A673 (cell line): ENCODE data around the gene DUX4.
"Not testable (repeated sequence)": the region's sequence is repeated elsewhere in the genome, so short reads cannot be mapped to it uniquely, and the experiment has no call there.

Experiments used
- EZH2 ChIP-seq: fragments of 200-600 bp; sonication (generic); IDR thresholded peaks from 2 replicates; pipeline ENCODE4 v1.6.1; 2017; ENCODE audit warnings: borderline replicate concordance, low read depth, mild to moderate bottlenecking, mixed read lengths, antibody characterized with exemption, low read length; ENCODE audit not compliant: poor library complexity, severe bottlenecking
- TF ChIP-seq, protein P1 (sequence below): fragments of 300-800, 200-600 bp; sonication (generic); conservative IDR thresholded peaks from 2 replicates; pipeline ENCODE4 v1.5.1; 2017; ENCODE audit warnings: low read depth, mild to moderate bottlenecking, antibody characterized with exemption, low read length, moderate library complexity, mixed read lengths

DNA sequence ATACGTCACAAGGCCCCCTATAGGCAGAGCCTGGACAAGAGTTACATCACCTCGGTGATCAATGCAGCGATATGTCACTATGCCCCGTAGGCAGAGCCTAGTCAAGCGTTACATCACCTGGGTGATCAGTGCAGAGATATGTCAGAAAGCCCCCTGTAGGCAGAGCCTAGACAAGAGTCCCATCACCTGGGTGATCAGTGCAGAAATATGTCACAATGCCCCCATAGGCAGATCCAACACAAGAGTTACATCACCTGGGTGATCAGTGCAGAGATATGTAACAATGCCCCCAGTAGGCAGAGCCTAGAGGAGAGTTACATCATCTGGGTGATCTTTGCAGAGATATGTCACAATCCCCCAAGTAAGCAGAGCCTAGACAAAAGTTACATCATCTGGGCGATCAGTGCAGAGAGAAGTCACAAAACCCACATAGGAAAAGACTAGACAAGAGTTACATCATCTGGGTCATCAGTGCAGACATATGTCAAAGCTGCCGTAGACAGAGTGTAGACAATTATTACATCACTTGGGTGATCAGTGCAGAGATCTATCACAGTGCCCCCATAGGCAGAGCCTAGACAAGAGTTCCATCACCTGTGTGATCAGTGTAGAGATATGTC is 8.0 kb downstream of the DUX4 start:
- TF ChIP-seq, protein P1, sequence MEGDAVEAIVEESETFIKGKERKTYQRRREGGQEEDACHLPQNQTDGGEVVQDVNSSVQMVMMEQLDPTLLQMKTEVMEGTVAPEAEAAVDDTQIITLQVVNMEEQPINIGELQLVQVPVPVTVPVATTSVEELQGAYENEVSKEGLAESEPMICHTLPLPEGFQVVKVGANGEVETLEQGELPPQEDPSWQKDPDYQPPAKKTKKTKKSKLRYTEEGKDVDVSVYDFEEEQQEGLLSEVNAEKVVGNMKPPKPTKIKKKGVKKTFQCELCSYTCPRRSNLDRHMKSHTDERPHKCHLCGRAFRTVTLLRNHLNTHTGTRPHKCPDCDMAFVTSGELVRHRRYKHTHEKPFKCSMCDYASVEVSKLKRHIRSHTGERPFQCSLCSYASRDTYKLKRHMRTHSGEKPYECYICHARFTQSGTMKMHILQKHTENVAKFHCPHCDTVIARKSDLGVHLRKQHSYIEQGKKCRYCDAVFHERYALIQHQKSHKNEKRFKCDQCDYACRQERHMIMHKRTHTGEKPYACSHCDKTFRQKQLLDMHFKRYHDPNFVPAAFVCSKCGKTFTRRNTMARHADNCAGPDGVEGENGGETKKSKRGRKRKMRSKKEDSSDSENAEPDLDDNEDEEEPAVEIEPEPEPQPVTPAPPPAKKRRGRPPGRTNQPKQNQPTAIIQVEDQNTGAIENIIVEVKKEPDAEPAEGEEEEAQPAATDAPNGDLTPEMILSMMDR, result not testable (repeated sequence)
- not testable (repeated sequence) for TF ChIP-seq EZH2
